HG02763 (cell line): ENCODE data around the gene CETP.
"Not testable (repeated sequence)": the region's sequence is repeated elsewhere in the genome, so short reads cannot be mapped to it uniquely, and the experiment has no call there.

Source experiments
- ATAC-seq: cut with Tn5 transposase; IDR thresholded peaks from one replicate; pipeline ENCODE4 v1.9.1; 2021; ENCODE audit warnings: mild to moderate bottlenecking, moderate library complexity; ENCODE audit not compliant: unreplicated experiment

Gene CETP

GRCh38 chr16:56953006-56953405 lies 8.7 kb upstream of the CETP start:
- no peak for ATAC-seq

GRCh38 chr16:56956076-56956475 lies 5.7 kb upstream of the CETP start:
- no peak for ATAC-seq

- no peak for ATAC-seq
Measured at GRCh38 chr16:56956756-56957155, 5.0 kb upstream of the CETP start.

GRCh38 chr16:56960681-56961281 lies 969 bp upstream of the CETP start:
- no peak for ATAC-seq

GRCh38 chr16:56961386-56961785 lies 364 bp upstream of the CETP start:
- ATAC-seq, result no peak

DNA sequence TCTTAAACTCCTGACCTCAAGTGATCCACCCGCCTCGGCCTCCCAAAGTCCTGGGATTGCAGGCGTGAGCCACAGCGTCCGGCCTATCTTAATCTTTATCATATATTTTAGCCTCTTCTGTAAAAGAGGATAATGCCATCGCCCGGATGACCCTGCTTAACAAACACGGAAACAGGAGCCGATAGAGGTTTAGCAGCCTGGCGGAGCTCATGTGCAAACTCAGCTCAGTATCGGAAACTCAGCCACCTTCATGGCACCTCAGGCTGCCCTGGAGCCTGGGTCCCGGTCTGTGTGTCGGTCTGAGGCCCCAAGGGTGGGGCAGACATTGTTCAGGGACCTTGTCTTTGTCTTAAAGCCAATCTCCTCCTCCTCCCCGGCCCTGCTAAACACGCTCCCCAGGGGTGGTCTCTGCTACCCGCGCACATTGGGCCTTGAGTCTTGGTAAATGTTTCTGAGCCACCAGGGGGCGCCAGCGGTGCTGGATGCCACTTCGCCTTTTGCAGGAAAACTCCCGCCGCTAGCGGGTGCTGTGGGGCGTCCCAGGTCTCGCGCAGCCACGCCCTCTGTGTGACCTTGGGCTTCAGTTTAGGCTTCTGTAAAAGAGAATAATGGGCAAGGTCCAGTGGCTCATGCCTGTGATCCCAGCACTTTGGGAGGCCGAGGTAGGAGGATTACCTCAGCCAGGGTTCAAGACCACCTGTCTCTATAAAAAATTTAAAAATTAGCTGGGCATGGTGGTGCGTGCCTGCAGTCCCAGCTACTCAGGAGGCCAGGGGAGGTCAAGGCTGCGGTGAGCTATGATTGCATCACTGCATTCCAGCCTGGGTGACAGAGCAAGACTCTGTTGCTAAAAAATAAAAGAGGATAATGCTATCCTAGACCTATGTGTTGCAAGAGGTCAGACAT lies 2.7 kb downstream of the CETP start:
- peak; percentile 77 for ATAC-seq

GRCh38 chr16:56965149-56966092 lies 3.7 kb downstream of the CETP start:
- ATAC-seq, result no peak

DNA sequence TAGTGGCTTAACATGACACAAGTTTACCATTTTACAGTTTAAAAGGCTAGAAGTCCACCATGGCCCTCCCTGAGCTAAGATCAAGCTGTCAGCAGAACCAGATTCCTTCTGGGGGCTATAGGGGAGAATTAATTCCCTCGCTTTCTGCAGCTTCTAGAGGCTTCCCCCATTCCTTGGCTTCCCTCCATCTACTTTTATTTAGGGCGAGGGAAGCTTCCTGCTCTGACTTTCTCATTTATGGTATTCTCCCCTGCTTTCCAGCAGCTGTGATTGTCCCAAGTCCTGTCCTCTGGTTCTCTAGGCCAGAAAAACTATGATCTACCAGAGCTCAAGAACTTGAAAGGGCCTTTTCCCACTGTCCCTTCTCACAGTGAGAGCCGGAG lies 4.3 kb downstream of the CETP start:
- ATAC-seq, result no peak

- no peak for ATAC-seq
Measured at GRCh38 chr16:56967733-56968132, 6.0 kb downstream of the CETP start.

- ATAC-seq, result no peak
Measured at GRCh38 chr16:56969769-56970168, 8.0 kb downstream of the CETP start.

- ATAC-seq, result peak; percentile 67
Measured at GRCh38 chr16:56970934-56971767, 9.4 kb downstream of the CETP start.

DNA sequence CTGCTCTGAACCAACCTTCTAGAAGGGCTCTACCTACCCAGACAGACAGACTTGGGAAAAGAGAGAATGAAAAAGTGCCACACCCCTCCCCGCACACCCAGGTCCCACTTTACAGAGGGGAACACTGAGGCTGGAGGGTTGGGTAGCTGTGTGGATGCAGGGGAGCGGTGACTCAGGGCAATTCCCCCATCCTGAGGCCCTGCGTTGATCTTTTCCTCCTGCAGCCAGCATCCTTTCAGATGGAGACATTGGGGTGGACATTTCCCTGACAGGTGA lies 10.0 kb downstream of the CETP start:
- no peak for ATAC-seq

DNA sequence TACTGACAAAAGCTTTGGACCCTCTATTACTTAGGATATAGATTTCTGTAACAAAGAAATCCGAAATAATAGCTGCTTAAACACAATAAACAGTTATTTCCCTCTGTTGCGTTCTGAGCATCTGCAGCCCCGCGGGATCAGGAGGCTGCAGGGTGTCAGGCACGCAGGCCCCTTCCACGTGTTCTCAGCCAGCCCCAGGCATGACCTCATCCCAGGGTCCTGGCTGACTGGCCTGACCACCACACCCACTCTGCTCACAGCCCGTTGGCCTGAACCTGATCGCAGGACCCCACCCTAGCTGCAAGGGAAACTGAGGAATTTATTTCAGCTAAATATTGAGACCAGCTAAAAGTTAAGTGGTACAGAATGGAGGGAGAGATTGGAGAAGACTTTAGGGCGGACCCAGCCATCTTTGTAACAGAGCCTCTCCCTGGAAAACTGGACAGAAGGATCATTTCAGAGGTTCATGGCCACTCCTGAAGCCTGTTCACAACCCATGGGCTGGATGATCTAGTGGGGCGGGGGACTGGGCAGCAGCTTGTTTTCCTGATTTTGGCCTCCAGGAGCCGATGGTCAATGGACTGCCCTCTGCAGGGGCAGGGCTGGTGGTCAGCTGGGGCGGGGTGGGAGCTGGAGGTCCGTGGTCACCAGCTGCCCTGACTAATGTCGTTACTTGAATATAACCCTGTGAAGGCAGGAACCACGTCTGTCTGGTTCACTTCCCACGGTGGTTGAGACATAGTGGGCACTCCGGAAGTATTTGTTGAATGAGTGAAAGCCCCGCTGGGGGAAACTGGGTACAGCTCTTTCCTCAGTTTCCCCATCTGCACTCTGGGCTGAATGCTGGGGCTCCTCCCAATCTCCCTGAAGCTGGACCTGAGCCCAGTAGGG lies 10.9 kb downstream of the CETP start:
- no peak for ATAC-seq

DNA sequence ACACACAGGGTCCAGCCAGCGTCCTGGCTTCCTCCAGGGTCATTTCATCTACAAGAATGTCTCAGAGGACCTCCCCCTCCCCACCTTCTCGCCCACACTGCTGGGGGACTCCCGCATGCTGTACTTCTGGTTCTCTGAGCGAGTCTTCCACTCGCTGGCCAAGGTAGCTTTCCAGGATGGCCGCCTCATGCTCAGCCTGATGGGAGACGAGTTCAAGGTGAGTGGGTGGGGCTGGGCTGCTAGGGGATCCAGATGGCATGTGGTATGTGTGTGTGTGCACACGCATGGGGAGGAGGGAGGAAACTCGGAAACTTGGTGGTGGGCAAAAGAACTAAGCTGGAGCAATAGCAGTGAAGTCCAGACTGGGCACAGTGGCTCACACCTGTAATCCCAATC lies 11.5 kb downstream of the CETP start:
- ATAC-seq, result no peak

DNA sequence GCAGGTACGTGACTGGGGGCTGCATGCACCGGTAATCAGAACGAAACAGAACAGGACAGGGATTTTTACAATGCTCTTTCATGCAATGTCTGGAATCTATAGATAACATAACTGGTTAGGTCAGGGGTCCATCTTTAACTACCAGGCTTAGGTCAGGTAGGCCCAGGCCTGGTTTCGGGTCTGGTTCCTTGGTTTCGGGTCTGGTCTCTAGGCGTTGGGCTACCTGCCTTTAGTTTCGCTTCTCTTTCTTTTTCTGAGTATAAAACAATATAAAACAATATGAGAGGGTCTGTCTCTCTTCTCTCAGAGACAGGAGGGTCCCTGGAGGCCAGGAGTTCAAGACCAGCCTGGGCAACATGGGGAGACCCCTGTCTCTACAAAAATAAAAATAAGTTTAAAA lies 12.1 kb downstream of the CETP start:
- ATAC-seq, result not testable (repeated sequence)

DNA sequence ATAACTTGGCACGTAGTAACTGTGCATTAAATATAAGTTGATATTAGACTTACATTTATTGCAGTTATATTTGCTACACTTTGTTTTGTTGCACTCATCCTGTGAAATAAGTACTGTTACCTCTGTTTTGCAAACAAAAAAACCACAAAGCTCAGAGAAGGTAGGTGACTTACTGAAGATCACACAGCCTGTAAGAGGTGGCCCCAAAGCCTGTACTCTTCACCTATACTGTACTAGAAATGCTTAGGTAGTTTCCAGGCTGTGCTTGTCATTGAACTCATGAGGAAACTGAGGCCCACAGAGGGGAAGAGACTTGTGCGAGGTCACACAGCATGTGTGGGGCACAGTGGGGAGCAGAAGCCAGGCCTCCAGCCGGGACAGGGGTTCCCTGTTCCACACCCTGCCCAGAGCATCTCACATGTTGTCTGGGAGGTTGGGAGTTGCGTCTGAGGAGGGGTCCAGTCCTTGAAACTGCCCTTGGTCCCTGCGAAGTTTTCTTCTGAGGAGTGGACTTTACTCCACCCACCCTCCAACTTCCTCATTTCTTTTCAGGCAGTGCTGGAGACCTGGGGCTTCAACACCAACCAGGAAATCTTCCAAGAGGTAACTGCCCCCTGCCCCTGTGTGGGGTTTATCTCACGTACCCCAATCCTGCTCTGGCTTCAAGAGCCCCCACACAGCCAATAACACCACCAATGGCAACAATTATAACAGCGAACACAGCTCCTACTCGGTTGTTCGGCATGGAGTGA lies 13.0 kb downstream of the CETP start:
- ATAC-seq, result no peak

GRCh38 chr16:56975714-56976113 lies 14.0 kb downstream of the CETP start:
- ATAC-seq, result no peak

GRCh38 chr16:56977216-56977615 lies 15.5 kb downstream of the CETP start:
- ATAC-seq, result no peak

DNA sequence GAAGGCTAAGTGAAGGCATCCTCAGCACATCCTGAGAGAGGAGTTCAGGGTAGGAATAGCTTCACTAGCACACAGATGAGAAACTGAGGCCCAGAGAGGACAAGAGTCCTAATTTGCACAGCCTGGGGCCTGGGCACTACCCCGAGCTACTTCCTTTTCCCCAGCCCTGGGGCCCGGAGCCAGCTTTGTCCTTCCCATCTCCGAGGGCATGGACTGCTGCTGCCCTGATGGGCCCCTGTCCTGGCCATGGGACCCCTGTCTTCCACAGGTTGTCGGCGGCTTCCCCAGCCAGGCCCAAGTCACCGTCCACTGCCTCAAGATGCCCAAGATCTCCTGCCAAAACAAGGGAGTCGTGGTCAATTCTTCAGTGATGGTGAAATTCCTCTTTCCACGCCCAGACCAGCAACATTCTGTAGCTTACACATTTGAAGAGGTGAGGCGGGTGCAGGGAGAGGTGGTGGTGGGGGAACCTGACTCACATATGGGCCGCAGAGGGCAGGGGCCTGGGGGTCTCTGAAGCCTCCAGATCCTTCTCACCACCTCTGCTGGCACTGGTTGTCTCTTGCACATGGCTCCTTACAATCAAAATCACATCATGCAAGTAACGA lies 16.2 kb downstream of the CETP start:
- no peak for ATAC-seq
